ENCODE results near the gene LAMTOR2.

The LAMTOR2 gene

DNA sequence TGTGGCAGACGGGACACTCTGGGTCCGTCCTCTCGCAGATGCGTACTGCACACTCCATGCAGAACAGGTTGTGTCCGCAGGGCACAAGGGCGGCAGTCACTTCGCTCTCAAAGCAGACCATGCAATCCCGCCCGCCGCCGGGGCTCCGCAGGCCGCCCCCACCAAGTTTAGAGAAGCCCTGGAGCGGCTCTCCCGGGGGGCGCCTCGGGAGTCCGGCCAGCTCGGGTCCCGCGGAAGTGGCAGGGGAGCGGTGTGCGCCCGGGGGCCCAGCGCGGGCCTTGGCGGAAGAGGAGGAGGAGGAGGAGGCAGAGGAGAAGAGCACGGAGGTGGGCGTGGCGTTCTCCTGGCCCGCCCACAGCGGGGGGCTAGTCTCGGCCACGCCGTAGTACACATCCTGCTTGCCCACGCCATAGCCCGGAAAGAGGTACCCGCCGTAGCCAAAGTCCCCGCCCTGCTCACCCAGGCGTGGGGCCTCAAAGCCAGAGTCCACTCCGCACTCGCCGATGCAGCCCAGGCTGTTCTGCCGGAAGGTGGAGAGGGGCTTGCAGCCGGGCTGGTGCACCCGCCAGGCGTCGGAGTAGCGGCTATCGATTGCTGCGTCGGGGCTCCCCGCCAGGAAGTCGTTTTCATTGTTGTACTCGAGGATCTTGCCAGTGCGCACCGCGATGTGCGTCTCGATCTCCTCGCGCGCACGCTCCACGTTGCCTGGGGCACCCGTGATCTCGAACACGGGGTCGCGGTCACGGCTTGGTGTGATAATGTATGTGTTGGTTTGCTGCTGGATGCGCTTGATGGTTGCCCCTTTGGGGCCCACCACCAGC is 22.2 kb downstream of the LAMTOR2 start:
- DNase-seq (ENCODE audit: low spot score): peak; percentile 80

DNA sequence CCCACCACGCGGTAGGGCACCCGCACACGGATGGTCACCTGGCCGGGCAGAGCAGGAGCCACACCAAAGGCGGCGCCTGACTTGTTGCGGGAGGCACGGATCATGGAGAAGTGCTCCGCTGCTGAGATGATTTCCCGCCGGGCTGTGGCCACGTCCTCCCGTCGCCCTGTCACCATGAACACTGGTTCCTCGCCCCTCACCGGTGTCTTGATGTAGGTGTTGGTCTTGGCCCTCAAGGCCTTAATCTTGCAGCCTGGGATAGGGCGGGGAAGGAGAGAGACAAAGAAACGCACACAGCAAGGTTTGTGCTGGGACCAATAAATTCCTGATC is 22.8 kb downstream of the LAMTOR2 start:
- no peak for DNase-seq (ENCODE audit: low spot score)

DNA sequence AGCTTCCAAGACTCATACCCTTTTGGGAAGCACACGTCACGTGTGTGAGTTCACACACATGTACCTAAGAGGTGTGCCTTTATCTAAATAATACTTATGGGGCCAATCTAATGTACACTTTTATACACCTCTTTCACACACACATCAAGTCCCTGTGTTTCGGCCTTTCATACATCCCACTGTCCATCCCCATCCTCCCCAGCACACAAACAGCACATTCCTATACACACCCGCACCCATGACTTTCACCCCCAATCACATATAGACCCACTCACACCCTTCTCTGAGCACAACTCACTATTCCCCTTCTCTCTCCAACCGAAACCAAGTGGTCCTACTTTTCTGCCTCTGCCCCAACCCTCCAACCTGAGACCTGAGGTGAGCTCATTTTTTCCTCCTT is 24.1 kb downstream of the LAMTOR2 start:
- DNase-seq (ENCODE audit: low spot score): no peak

DNA sequence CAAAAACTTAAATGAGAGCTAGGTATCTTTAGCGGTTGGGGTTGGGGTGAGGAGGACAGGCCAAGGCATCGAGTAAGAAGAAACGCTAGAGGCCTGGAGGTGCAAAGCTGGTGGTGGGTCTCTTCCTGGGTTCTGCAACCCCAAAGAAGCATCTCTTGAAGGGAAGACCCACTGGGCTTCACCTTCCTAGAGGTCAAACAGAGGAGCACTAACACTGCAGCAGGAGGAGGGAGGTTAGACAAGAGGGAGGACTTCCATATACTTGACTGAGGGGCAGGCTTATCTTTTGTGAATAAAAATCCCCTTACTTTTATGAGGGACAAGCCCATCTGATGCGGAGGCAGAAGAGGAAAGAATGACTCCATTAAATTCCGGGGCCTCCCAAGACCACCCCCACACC is 25.2 kb downstream of the LAMTOR2 start:
- no peak for DNase-seq (ENCODE audit: low spot score)

DNA sequence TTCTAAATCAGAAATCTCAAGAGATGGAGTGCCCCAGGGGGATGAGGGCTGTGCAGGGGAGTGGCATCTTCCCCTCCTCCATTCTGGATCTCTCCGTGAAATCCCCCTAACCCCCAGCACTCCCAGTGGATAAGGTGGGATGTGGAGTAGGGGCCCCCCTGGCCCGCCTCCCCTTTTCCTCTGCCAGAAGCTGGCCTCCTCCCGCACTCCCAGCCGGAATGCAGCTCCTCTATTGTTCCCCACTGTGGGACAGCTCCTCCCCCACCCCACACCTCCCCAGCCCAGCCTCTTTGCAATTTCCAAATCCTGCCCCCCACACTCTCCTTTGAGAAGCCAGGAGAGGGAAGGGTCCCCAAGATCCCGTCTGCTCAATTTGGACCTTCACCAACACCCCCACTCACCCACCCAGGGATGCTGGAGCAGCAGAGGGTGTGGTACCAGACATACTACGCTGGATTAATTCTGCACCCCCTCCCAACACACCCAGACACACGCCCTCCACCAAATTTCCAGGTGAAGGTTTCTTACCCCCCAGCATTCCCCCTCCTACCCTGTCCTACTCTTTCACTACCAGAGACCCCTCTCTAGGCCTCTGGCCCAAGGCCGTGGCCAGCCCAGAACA is 25.8 kb downstream of the LAMTOR2 start:
- DNase-seq (ENCODE audit: low spot score): no peak

DNA sequence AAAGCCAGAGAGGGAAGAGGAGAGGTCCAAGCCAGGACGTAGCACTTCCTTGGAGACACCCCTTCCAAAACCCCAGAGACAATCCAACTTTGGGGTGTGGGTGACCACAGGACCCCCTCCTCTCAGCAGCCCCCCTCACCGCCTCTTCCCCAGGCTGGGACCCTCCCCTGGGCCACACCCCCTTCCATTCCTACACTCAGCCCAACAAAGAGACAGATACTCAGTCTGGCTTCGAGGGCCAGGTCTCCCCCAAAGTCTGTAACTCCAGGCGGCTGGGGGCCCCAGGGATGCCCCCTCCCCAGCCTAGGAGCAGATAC is 26.2 kb downstream of the LAMTOR2 start:
- DNase-seq (ENCODE audit: low spot score): no peak

DNA sequence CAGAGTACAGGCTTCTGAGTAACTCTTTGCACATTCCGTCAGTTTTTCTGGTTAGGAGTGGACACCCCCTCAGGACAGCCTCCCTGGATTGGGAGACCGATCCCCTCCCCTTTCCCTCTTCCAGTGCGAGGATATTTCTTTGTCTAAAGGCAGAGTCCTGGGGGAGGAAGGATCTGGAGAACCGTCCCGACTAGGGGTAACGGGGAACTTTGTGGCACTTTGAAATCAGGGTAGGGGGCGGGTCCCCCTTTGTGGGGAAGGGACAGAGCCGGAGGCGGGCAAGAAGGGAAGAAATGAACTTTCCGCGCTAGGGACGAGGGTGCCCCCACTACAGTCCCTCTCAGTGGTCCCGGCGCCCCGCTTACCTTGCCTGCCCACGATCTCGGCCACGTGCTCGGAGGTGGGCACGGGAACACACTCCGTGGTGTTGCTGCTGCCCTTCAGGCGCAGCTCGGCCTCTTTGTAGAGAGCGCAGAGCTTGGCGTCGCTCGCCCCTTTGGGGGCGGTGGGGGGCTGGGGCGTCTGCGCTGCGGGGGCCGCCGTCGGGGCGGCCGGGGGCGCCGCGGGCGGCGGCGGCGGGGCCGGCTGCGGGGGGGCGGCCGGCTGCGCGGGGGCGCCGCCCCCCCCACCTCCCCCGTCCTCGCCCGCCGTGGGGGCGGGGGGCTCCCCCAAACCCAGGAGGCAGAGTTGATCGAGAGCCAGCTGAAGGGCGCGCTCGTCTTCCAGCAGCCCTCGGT is 26.8 kb downstream of the LAMTOR2 start:
- no peak for DNase-seq (ENCODE audit: low spot score)

DNA sequence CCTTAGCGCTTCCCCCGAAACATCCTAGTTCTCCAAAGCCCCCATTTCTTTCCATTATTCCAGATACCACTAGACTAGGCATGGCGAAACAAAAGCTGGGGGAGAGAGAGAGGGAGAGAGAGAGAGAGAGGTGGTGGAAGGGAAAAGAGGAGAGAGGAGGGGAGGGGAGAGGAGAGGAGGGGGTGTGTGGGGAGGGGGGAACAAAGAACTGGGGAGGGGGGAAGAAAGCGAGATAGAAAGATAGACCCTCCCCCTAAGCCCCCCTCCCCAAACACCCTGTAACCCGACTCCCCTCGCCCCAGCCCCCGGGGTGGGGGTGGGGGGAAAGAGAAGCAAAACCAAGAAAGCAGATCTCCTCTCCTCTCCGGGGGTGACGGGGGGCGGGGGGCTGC is 27.3 kb downstream of the LAMTOR2 start:
- DNase-seq (ENCODE audit: low spot score): no peak

DNA sequence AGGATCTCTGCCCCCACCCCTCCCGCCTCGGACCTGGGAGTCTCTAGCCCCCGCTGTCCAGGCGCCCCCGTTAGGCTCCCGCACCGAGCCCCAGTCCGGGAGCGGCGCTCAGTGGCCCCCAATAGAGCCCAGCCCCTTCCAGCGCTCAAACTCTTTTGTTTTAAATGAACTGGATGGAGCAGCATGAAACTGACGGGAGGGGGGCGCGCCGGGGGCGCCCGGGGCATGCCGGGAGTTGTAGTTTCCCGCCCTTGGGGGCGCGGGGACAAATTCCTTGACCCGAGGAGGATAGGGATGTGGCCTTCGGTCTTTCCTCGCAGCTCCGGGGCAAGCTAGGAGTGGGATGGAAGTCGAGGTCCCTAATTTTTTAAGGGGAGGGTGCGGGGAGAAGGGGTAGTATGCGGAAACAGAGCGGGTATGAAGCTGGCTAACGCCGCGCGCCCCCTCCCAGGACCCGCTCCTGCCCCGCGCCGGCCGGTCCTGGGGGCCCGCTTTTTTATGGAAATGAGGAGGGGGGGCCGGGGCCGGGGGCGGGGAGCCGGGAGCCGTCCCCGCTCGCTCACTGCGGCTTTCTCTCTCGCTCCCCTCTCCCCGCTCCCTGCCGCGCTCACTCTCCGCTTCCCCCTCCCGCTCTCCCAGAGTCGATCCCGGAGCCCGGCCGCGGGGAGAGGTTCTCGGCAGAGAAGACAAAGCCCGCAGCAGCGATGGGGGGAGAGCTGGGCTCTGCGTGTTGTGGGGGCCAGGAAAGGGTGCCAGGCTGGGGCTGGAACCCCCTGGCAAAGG is 27.9 kb downstream of the LAMTOR2 start, which contains the start of gene MEX3A:
Gene MEX3A (minus strand): TSS at position 157 of the 783 bp plus-strand sequence. CDS start 467 bp downstream, outside the sequence.
- peak; percentile 98 for DNase-seq (ENCODE audit: low spot score)

DNA sequence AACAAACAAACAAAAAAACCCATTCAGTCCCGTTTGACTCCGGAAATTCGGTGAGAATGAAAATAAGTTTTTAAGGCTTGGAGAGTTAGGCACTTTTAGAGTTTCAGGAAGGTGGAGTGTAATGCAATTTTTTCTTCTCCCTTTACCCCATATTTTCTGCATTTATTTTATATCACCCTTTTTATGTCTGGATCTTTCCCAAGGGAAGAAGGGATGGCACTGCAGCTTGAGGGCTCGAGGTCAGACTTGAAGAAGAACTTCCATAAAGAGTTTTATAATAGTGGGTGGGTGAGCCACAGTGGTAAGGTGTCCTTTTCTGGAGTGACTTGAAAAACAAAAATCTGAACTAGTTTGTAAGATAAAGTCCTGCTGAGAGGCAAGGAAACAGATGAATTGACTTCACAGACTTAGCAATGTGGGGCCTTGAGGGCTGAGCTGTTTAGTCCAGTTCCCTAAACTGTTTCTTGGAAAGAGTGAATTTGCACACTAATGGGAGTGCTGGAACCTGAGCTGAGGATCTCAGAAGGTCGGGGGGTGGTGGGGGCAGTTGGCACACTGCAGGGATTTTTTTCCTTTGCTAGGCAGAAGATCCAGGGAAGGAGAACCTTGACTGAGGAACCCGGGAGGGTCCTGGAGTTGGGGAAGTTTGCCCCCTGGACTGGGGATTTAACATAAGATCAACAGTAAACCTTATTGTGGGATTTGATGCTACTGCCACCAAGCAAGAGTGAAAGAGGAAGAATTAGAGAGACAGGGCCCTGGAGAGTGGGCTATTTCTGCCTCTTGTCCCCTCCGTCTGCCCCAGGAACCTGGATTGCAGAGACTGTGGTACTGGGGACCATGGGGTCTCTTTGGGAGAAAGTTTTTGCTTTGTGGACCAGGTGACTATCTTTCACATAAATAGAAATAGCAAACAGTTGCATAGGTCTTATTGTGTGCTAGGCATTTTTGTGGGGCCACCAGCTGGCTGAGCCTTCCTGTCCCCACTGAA is 29.5 kb downstream of the LAMTOR2 start:
- DNase-seq (ENCODE audit: low spot score): no peak

DNA sequence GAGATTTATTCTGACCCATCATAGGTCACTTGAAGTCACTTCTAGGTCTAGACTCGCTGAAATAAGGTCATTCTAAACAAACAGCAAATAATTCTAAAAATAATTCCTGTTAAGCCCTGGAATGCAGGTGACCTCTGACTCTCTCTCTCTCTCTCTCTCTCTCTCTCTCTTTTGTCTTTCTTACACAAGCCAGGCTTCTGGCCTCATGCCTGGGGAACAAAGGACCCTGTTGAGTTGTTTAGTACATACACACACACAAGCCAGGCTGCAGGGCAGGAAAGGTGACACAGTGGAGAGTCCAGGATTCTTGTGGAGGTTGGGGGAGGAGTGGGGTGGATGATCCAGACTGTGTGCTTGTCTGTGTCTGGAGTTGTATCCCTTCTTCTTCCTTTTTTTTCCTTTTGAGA is 31.7 kb downstream of the LAMTOR2 start:
- no peak for DNase-seq (ENCODE audit: low spot score)

DNA sequence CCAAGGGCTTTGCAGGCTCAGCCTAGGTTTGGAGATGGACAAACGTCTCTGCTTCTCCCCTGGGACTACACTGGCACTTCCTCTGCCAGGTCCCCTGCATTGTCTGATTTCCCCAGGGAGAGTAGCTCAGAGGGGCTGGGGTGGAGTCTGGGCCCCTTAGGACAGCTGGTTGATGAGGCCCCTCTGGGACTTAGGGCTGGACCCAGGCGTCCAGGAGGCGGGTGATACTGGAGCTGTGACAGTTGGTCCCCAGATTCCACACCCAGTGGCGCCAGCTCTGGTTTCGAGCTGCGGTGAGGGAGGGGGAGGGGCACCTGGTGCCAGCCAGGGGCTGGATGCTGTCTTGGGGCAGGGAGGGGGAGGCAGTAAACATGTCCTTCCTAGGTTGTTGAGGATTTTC is 35.1 kb downstream of the LAMTOR2 start:
- no peak for DNase-seq (ENCODE audit: low spot score)

DNA sequence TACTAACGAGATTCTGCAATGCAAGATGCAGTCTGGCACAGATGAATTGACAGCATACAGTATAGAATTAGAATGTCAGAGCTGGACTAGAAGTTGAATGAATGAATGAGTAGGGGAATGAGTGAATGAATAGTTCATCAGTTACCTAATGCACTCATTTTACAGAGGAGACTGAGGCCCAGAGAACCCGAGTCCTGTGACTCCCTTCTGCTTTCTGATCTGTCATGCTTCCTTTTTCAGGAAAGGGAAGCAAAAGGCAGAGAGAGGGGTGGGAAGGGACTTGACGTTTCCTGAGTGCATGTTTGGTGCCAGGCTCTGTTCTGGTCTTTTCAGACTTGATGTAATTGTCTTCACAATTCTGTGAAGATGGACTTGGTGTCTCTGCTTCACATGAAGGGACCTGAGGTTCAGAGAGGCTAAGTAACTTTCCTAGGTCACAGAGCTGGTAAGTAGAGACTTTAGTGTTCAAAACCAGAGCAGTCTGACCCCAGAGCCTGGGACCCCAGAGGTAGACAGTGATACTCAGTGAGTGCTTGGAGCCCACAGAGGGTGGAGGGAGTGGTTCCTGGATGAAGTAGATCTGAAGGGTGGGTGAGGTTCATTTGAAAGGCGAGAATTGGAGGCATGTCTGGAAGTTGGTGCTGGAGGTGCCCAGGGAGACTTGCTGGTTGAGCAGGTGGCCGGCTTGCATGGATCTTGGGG is 35.7 kb downstream of the LAMTOR2 start:
- DNase-seq (ENCODE audit: low spot score): no peak

DNA sequence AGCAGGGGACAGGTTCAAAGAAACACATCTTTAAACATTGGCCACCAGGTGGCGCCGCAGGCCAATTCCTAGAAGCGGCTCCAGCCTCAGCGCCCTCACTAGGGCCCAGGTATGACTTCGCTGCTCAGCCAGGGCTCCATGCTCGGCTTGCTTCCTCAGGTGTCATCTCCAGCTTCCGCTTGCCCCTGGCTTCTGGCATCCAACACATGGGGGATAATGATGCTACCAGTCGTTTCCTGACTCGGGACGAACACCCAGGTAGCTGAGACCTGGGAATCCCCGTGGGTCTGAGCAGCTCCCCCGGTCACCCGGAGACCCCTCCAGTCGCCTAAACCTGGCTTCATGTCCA is 36.2 kb downstream of the LAMTOR2 start:
- DNase-seq (ENCODE audit: low spot score): peak; percentile 88

DNA sequence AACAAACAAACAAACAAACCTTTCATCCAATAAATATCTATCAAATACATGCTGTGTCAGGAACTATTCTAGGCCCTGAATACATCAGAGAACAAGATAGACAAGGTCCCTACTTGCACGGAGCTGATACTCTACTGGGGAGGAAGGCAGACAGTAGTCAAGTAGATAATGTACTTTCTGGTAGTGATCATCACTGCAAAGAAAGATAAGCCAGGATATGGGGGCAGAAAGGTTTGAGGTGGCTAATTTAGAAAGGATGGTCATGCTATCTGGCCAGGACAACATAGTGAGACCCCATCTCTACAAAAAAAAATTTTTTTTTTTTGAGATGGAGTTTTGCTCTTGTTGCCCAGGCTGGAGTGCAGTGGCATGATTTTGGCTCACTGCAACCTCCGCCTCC is 37.0 kb downstream of the LAMTOR2 start:
- DNase-seq (ENCODE audit: low spot score): no peak

DNA sequence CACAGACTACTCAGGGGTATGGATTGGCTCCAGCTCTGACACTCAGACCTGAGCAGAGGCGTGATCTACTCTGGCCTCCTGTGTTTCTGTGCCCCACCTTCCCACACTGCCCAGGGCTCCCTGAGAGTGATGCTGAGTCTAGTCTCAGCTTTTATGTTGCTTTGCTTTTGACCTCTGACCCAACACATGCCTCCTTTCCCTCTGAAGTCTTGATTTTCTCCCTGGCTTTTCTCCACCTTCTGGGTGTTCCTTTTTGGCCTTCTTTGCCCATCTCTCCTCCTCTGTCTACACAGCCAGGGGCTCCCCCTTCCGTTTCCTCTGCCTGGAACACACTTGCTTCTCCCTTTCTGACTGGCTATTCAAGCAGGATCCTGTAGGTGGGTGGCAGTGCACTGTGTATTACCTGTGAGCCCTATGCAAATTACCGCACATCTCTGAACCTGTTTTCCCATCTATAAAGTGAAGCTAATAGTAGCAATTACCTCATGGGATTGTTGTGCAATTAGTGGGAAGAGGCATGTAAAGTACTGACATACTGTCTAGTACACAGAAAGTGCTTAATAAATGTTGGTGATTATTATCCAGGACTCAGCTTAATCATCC is 41.4 kb downstream of the LAMTOR2 start:
- no peak for DNase-seq (ENCODE audit: low spot score)

DNA sequence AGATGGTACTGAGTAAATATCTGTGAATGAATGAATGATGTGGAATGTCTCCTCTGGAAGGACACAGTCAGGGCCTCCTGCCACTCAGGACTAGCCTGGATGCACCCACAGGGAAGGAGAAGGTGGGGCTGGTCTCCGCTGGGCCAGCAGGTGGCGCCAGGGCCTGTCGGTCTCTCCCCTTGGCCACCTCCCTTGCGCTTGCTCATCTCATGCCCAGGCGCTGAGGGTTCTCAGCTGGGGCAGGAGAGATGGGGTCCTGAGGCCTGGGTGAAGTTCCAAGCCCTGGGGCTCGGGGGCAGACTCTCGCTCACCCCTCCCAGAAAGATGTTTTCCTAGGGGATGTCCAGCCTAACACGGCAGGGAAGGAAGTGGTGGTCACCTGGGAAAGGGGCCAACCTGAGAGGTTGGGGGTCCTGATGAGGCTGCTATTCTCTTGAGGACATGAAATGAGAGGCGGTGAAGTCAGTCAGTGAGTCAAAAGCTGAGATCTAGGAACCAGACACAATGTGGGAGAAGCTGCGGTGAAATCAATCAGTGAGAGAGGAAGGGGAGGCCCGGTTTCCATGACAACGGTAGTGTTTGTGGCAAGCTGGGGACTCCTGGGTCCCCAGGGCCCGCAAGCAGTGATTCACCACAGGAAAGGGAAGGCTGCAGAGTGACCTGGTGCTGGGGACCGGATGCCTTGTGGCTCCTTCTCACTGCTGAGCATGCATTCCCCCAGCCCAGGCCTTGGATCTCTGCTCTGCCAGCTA is 42.2 kb downstream of the LAMTOR2 start:
- DNase-seq (ENCODE audit: low spot score): peak; percentile 87

DNA sequence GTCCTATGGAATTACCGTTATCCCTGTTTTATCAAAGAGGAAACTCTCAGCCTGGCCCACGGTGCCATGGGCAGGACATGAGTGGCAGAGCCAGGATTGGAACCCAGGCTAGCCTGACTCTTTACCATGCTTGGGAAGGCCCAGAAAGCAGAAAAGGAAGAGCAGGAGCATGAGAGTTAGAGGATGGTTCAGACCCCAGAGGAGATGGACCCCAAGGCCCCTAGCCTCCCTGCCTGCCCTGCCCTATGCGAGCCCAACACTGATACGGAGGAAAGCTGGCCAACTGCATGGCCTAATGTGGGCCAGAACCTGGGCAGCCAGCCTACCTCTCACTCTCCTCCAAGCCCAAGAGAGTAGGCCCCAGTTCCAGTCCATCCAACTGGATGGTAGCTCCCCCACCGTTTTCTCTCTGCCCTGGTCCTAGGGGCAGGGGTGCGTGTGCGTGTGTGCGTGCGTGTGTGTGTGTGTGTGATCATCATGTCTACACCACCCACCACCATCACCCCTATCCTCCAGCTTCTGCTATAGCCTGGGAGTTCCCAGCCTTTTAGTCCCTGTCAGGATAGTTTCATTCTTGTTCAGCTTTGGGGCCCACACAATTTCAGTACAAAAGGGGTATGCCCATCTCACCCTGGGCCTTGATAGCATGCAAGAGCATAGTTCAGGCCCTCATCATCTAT is 43.1 kb downstream of the LAMTOR2 start:
- no peak for DNase-seq (ENCODE audit: low spot score)

DNA sequence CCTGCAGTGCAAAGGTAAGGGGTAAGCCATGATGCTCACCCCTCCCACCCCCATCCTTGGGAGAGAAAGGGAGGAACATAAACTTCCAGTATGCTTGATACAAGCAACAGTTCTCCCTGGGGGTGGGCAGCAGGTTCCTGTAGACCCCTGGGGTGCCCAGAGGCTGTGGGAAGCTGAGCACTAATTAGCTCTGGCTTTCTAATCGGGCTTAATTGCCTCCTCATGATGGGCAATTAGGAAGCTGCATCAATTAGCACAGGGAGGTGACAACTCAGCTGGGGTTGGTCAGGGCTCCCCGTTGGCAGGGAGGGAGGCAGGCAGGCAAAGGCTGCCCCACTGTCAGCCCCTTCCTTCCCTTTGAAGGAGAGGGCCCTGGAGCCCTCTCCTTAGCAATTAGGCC is 44.2 kb downstream of the LAMTOR2 start:
- no peak for DNase-seq (ENCODE audit: low spot score)

Measured in ecto neural progenitor cell (in vitro differentiated cells).